HEK293T (cell line): Measurements from ENCODE around the gene CCN5.

Experiments
- ARNT ChIP-seq: fragments of 450-650 bp; IDR thresholded peaks from 2 replicates; pipeline ENCODE4 v1.6.1; 2017; ENCODE audit warnings: mild to moderate bottlenecking
- BHLHE40 ChIP-seq: fragments of 450-650 bp; IDR thresholded peaks from 2 replicates; pipeline ENCODE4 v1.6.1; 2016; ENCODE audit warnings: mild to moderate bottlenecking, moderate library complexity, borderline replicate concordance
- ELF4 ChIP-seq: fragments of 450-650 bp; IDR thresholded peaks from 2 replicates; pipeline ENCODE4 v1.6.1; 2017; ENCODE audit warnings: antibody characterized with exemption
- FOXK2 ChIP-seq: fragments of 450-650 bp; IDR thresholded peaks from 2 replicates; pipeline ENCODE4 v1.6.1; 2016; ENCODE audit warnings: mild to moderate bottlenecking
- SP1 ChIP-seq: fragments of 450-650 bp; IDR thresholded peaks from 2 replicates; pipeline ENCODE4 v1.6.1; 2017

DNA sequence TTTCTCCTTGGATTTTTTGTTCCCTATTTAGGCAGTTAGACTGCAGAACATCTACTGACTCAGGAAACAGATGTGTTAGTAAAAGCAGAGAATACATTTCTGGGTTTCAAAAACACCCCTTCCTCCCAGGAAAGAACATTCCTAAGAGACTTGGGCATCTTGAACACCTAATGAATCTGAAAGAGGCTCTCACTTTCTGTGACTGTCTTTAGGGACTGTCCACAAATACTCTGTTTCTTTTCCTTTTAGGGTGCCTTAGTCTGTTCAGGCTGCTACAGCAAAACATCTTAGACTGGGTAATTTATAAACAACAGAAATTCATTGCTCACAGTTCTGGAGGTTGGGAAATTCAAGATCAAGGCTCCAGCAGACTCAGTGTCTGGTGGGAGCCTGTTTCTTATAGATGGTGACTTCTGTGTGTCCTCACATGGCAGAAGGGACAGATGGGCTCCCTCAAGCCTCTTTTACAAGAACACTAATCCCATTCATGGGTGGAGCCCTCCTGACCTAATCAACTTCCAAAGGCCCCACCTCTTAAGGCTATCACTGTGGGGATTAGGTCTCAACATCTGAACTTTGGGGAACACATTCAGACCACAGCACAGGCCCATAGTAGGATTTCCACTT, 19.4 kb upstream of the CCN5 start:
- TF ChIP-seq FOXK2 (no peak), ELF4 (no peak), BHLHE40 (no peak), ARNT (no peak), SP1 (no peak)
